NCI-H128 (cell line): ENCODE measurements around the gene TBC1D2.
A peak's percentile ranks its signal among the peaks of the same experiment; 100 is the strongest.
"Not testable (repeated sequence)": the region's sequence is repeated elsewhere in the genome, so short reads cannot be mapped to it uniquely, and the experiment has no call there.

ENCODE experiments used
- DNase-seq: peaks from one replicate; lab custom pipeline; 2025; ENCODE audit not compliant: unreplicated experiment; lab: John Stamatoyannopoulos, UW

The TBC1D2 gene

GRCh38 chr9:98275159-98275558 lies 19.7 kb upstream of the TBC1D2 start:
- DNase-seq = no peak

GRCh38 chr9:98272083-98272482 lies 16.6 kb upstream of the TBC1D2 start:
- no peak for DNase-seq

GRCh38 chr9:98271479-98271878 lies 16.0 kb upstream of the TBC1D2 start:
- DNase-seq = no peak

GRCh38 chr9:98270284-98270683 lies 14.8 kb upstream of the TBC1D2 start:
- not testable (repeated sequence) for DNase-seq

- not testable (repeated sequence) for DNase-seq
Observed at GRCh38 chr9:98269652-98270051, 14.2 kb upstream of the TBC1D2 start.

GRCh38 chr9:98267556-98267955 lies 12.1 kb upstream of the TBC1D2 start:
- DNase-seq = not testable (repeated sequence)

- no peak for DNase-seq
Observed at GRCh38 chr9:98264516-98264915, 9.1 kb upstream of the TBC1D2 start.

GRCh38 chr9:98263482-98264357 lies 8.3 kb upstream of the TBC1D2 start:
- peak; percentile 35 for DNase-seq

- DNase-seq = no peak
Observed at GRCh38 chr9:98263080-98263479, 7.6 kb upstream of the TBC1D2 start.

- DNase-seq = no peak
Observed at GRCh38 chr9:98262056-98262455, 6.6 kb upstream of the TBC1D2 start.

- no peak for DNase-seq
Observed at GRCh38 chr9:98260635-98261034, 5.2 kb upstream of the TBC1D2 start.

- no peak for DNase-seq
Observed at GRCh38 chr9:98259791-98260190, 4.3 kb upstream of the TBC1D2 start.

- DNase-seq = no peak
Observed at GRCh38 chr9:98256756-98257155, 1.3 kb upstream of the TBC1D2 start.

GRCh38 chr9:98255061-98255577 lies 330 bp downstream of the TBC1D2 start:
- no peak for DNase-seq

- no peak for DNase-seq
Observed at GRCh38 chr9:98254228-98255060, 1.0 kb downstream of the TBC1D2 start.

- DNase-seq = no peak
Observed at GRCh38 chr9:98253565-98253964, 1.9 kb downstream of the TBC1D2 start.

GRCh38 chr9:98251551-98251950 lies 3.9 kb downstream of the TBC1D2 start:
- DNase-seq = no peak

- no peak for DNase-seq
Observed at GRCh38 chr9:98249771-98250170, 5.7 kb downstream of the TBC1D2 start.

GRCh38 chr9:98248737-98249474 lies 6.5 kb downstream of the TBC1D2 start:
- DNase-seq = no peak

- no peak for DNase-seq
Observed at GRCh38 chr9:98247831-98248657, 7.4 kb downstream of the TBC1D2 start.
